GM12874 (cell line): Measurements from ENCODE around the gene CHCHD6.

Experiments used
- CTCF ChIP-seq: IDR thresholded peaks from 2 replicates; pipeline ENCODE4 v1.5.1; 2011; ENCODE audit warnings: low read depth, mild to moderate bottlenecking, control low read depth, low read length, moderate library complexity; ENCODE audit not compliant: insufficient read depth

CHCHD6 gene

GRCh38 chr3:126930936-126931600, 227.0 kb downstream of the CHCHD6 start:
- no peak for TF ChIP-seq CTCF

GRCh38 chr3:126931806-126932187, 227.8 kb downstream of the CHCHD6 start:
- TF ChIP-seq CTCF, result no peak

GRCh38 chr3:126932188-126932931, 228.3 kb downstream of the CHCHD6 start:
- no peak for TF ChIP-seq CTCF

GRCh38 chr3:126934031-126934531, 230.0 kb downstream of the CHCHD6 start:
- TF ChIP-seq CTCF, result no peak

GRCh38 chr3:126934991-126935390, 231.0 kb downstream of the CHCHD6 start:
- TF ChIP-seq CTCF, result no peak

GRCh38 chr3:126935756-126936509, 231.9 kb downstream of the CHCHD6 start:
- TF ChIP-seq CTCF, result no peak

- TF ChIP-seq CTCF, result no peak
Observed at GRCh38 chr3:126936853-126937425, 232.9 kb downstream of the CHCHD6 start.
